ENCODE measurements around the gene SLC9A9.

GRCh38 chr3:143573610-143574303 is 274.5 kb downstream of the SLC9A9 start:
- TF ChIP-seq CTCF (IDR thresholded peaks at IDR 0.05; ENCODE audit: low read length) (no peak), EZH2 (optimal IDR thresholded peaks at IDR 0.05; ENCODE audit: low read depth, low read length) (no peak), EZH2phosphoT487 (IDR thresholded peaks at IDR 0.05; ENCODE audit: low read length) (no peak)
